IPS-NIHi7 (cell line): Measurements from ENCODE around the gene EPHA6.
"Not testable (repeated sequence)": the region's sequence is repeated elsewhere in the genome, so short reads cannot be mapped to it uniquely, and the experiment has no call there.

Experiments used
- DNase-seq: peaks from one replicate; pipeline ENCODE4 v3.0.0; 2012; ENCODE audit warnings: mixed read lengths; ENCODE audit errors: extremely low spot score

Gene EPHA6

GRCh38 chr3:97025612-97026011 is 211.2 kb downstream of the EPHA6 start:
- not testable (repeated sequence) for DNase-seq

GRCh38 chr3:97029972-97030371 is 215.6 kb downstream of the EPHA6 start:
- DNase-seq, result no peak

- no peak for DNase-seq
Measured at GRCh38 chr3:97037294-97037943, 223.0 kb downstream of the EPHA6 start.

DNA sequence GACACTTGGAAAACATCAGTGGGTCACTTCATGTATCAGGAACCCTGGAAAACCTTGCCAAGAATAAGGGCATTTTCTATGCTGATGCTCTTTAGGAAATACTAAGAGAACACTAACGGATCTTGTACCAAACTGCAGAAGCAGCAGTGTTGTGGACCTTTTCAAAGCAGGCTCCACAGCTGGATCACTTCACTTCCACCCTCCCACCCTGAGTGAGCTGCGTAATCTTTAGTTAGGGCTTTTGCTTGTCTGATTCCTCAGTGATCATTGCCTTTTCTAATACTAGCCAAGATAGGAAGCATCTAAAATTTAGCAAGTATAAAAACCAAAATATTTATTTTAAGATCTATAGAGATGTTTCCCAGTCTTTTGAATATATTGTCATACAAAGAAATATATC is 229.0 kb downstream of the EPHA6 start:
- no peak for DNase-seq

DNA sequence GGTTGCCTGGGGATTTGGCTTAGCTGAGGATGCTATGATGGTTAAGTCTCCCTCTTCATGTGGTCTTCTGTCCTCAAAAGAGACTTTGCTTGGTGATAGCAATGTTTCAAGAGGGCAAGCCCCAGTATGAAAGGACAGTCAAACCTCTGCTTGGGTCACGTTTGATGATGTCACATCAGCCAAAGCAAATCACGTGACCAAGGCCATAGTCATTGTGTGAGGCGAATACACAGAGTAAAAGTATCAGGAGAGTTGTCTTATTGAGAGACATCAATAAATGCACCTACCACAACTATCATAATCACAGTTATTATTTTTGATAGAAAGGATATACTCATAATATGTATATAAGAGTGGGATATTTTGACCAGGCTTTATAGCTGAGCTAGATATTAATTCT is 243.0 kb downstream of the EPHA6 start:
- no peak for DNase-seq

GRCh38 chr3:97059168-97059567 is 244.8 kb downstream of the EPHA6 start:
- DNase-seq, result no peak

GRCh38 chr3:97066531-97066930 is 252.1 kb downstream of the EPHA6 start:
- DNase-seq, result no peak

- DNase-seq, result no peak
Measured at GRCh38 chr3:97070302-97070701, 255.9 kb downstream of the EPHA6 start.

- DNase-seq, result no peak
Measured at GRCh38 chr3:97074546-97074945, 260.2 kb downstream of the EPHA6 start.

DNA sequence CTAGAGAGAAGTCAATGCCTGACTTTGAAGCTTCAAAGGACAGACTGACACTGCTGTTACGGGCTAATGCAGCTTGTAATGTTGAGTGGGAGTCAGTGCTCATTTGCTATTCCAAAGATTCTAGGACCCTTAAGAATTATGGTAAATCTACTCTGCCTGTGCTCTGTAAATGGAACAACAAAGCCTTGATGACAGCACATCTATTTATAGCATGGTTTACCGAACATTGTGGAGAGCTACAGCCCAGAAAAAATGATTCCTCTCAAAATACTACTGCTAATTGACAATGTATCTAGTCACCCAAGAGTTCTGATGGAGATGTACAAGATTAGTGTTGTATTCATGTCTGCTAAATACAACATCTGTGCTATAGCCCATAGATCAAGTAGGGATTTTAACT is 262.3 kb downstream of the EPHA6 start:
- DNase-seq, result no peak

GRCh38 chr3:97089621-97090020 is 275.2 kb downstream of the EPHA6 start:
- no peak for DNase-seq

DNA sequence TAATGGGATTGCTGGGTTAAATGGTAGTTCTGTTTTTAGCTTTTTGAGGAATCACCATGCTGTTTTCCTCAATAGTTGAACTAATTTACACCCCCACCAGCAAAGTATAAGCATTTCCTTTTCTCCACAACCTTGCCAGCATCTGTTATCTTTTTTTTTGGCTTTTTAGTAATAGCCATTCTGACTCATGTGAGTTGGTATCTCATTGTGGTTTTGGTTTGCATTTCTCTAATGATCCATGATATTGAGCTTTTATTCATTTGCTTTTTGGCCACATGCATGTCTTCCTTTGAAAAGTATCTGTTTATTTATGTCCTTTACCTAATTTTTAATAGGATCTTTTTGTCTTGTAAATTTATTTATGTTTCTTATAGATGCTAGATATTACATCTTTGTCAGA is 288.2 kb downstream of the EPHA6 start:
- DNase-seq, result no peak

DNA sequence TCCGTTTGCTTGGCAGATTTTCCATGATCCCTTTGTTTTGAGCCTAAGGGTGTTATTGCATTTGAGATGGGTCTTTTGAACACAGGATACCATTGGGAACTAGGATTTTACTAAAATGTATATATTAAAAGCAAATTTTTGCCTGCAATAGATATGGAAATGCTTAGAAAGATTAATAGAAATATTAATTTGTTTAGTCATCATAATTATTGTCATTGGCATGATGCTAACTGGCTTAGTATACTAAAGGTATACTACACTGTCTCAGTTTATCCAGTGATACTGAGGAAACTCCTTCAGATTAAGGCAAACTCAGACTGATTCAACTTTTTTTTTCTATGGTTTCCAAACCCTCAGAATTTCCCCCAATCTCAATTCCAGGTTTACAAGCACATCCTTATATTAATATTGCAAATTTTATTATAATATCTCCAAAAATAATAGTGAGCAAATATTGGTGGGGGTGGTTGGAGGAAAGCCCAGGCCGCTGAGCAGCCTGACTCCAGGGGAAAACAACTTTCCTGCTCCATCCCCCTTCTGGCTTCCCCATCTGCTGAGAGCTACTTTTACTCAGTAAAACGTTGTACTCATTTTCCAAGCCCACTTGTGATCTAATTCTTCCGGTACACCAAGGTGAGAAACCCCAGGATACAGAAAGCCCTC is 291.7 kb downstream of the EPHA6 start:
- DNase-seq, result no peak

DNA sequence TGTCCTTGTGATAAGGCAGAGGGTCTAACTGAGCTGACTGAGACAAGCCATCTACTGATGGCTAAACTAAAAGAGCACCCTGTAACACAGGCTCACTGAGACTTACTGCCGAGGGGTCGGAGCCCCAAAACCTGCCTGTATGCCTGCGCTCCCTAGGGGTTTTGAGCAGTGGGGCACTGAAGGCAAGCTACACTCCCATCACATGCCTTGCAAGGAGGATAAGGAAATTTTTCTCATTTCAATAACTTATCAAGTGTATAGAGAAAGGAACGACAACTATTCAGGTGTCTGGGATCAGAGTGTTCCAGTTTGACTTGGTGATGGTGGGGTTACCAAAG is 292.2 kb downstream of the EPHA6 start:
- no peak for DNase-seq

- no peak for DNase-seq
Measured at GRCh38 chr3:97108136-97108535, 293.7 kb downstream of the EPHA6 start.

DNA sequence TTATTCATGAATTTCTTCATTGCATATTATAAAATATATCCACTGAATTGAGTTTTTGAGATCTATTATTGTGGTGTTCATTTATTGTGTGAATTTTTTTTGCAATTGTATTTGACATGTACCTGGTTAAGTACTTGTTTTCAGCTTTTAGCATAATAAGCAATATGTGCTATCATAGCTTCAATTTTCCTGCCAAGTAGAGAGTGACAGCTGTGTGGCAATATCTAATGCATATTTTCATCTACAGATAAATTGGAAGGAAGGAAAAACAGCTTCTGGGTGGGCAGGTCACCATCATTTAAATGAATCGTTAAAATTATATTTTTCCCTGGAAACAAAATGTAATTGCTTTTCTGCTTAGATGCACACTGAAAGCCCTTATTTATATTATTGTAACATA is 296.9 kb downstream of the EPHA6 start:
- no peak for DNase-seq

DNA sequence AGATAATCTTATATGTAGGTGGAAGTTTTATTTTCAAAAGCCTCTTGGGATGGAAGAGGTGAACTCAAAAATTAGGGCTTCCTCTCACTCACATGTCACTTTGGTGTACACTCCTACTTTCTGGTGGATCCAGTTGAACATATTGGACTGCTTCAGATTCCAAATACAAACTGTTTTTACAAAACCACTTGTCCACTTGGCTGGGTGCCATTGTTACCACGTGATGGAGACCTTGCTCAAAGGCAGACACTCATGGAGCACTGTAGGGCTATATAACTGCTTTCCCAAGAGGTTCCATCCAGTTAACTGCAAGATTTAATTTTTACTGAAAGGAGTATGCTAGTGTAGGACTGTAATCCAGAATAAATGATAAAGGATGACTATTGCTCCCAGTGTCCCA is 307.0 kb downstream of the EPHA6 start:
- DNase-seq, result no peak

- peak; percentile 15 for DNase-seq
Measured at GRCh38 chr3:97125902-97126499, 311.6 kb downstream of the EPHA6 start.

DNA sequence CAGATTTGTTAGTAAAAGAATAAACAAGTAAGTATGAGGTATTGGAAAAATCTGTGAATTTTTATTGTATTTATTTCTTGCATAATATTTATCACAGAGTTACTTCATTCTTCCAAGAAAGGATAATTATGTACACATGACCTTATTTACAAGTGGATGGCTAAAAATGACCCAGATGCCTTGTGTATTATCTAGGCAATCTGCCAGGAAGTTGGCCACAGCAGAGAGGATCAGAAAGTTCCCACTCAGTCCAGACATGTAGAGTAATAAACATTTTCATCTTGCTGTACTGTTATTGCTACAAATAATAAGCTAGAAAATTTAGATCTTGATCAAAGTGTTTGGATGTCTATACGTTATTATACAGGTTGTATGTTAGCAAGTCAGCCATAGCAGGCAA is 317.1 kb downstream of the EPHA6 start:
- DNase-seq, result no peak

DNA sequence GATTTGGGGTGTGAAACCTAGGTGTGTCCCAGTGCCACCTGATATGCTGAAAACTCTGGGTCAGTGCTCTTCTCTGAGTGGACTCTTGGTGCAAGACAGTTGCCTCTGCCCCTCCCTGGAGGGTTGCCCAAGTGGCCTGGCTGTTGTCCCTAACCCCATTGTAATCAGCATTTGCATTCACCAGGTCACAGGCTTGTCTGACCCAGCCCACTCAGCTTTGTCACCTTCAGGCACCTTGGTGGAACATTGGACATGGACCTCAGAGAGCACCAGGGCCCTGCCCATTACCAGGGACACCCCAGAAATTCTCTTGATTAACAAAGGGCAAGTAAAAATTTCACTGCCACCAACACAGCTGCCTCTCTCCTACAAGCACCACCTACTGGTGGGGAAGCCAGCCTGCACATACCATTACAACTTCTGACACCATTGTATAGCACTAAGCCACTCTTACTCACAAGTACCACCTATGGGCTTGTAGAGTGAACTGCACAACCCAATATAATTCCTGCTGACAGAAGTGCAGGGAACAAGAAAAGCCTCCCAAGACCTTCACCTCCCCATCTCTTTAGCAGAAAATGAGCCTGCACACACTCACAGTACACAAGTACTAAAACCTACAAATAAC is 324.6 kb downstream of the EPHA6 start:
- peak; percentile 60 for DNase-seq

DNA sequence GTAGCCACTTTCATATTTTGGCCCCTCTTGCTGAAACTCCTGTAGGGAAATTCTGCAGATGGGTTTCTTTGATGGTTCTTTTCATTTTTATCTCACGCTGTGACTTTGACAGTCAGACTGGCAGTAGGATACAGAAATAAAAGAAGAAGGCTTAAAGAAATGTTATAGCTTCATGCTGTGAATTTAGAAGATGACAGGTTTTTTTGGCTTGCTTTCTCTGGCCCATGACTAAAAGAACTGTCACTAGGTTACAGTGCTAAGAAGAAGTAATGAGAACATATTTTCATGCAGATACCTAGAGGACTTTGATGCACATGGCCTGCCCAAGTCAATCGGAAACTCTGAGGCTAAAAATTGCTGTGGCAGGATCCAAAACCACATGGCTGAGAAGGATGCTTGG is 334.5 kb downstream of the EPHA6 start:
- DNase-seq, result no peak

GRCh38 chr3:97161169-97161568 is 346.8 kb downstream of the EPHA6 start:
- no peak for DNase-seq

- no peak for DNase-seq
Measured at GRCh38 chr3:97177242-97177641, 362.8 kb downstream of the EPHA6 start.
